ENCODE measurements around the gene ATE1.

GRCh38 chr10:121698336-121698735, 229.5 kb downstream of the ATE1 start:
- no peak for TF ChIP-seq ZNF8 (CRISPR knock-in tag; IDR thresholded peaks at IDR 0.05)
- TF ChIP-seq ARNTL (CRISPR knock-in tag; IDR thresholded peaks at IDR 0.05; ENCODE audit: borderline replicate concordance, low read depth) = no peak
- TF ChIP-seq SNAI2 (CRISPR knock-in tag; IDR thresholded peaks at IDR 0.05) = no peak
- no peak for TF ChIP-seq CSRNP3 (CRISPR knock-in tag; IDR thresholded peaks at IDR 0.05)
- TF ChIP-seq PATZ1 (CRISPR knock-in tag; IDR thresholded peaks at IDR 0.05; ENCODE audit: borderline replicate concordance) = no peak
- no peak for TF ChIP-seq CREB5 (CRISPR knock-in tag; IDR thresholded peaks at IDR 0.05; ENCODE audit: low read depth)
- TF ChIP-seq ZFP30 (CRISPR knock-in tag; IDR thresholded peaks at IDR 0.05) = no peak
- TF ChIP-seq ISL1 (CRISPR knock-in tag; IDR thresholded peaks at IDR 0.05) = no peak
- TF ChIP-seq, protein P1, sequence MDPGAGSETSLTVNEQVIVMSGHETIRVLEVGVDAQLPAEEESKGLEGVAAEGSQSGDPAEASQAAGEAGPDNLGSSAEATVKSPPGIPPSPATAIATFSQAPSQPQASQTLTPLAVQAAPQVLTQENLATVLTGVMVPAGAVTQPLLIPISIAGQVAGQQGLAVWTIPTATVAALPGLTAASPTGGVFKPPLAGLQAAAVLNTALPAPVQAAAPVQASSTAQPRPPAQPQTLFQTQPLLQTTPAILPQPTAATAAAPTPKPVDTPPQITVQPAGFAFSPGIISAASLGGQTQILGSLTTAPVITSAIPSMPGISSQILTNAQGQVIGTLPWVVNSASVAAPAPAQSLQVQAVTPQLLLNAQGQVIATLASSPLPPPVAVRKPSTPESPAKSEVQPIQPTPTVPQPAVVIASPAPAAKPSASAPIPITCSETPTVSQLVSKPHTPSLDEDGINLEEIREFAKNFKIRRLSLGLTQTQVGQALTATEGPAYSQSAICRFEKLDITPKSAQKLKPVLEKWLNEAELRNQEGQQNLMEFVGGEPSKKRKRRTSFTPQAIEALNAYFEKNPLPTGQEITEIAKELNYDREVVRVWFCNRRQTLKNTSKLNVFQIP (CRISPR knock-in tag; IDR thresholded peaks at IDR 0.05; ENCODE audit: borderline replicate concordance, low read depth) = no peak
- TF ChIP-seq ZNF565 (CRISPR knock-in tag; conservative IDR thresholded peaks at IDR 0.05; ENCODE audit: low read depth) = no peak
- no peak for TF ChIP-seq TOX (CRISPR knock-in tag; IDR thresholded peaks at IDR 0.05; ENCODE audit: borderline replicate concordance)
- no peak for TF ChIP-seq ZFP3 (CRISPR knock-in tag; IDR thresholded peaks at IDR 0.05)
- TF ChIP-seq RARB (CRISPR knock-in tag; IDR thresholded peaks at IDR 0.05) = no peak
- TF ChIP-seq, protein P2, sequence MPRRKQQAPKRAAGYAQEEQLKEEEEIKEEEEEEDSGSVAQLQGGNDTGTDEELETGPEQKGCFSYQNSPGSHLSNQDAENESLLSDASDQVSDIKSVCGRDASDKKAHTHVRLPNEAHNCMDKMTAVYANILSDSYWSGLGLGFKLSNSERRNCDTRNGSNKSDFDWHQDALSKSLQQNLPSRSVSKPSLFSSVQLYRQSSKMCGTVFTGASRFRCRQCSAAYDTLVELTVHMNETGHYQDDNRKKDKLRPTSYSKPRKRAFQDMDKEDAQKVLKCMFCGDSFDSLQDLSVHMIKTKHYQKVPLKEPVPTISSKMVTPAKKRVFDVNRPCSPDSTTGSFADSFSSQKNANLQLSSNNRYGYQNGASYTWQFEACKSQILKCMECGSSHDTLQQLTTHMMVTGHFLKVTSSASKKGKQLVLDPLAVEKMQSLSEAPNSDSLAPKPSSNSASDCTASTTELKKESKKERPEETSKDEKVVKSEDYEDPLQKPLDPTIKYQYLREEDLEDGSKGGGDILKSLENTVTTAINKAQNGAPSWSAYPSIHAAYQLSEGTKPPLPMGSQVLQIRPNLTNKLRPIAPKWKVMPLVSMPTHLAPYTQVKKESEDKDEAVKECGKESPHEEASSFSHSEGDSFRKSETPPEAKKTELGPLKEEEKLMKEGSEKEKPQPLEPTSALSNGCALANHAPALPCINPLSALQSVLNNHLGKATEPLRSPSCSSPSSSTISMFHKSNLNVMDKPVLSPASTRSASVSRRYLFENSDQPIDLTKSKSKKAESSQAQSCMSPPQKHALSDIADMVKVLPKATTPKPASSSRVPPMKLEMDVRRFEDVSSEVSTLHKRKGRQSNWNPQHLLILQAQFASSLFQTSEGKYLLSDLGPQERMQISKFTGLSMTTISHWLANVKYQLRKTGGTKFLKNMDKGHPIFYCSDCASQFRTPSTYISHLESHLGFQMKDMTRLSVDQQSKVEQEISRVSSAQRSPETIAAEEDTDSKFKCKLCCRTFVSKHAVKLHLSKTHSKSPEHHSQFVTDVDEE (CRISPR knock-in tag; IDR thresholded peaks at IDR 0.05) = no peak

Data from SK-N-SH treated with all-trans-retinoic acid at 6 μM for 48 hours (cell line).